B cell (primary cell): ENCODE results near the gene TRIM65. TPM values are rescaled to one million over a fixed set of nuclear protein-coding genes. Genes with fewer than 3 reads are reported as not detected.

Experiments
- ATAC-seq: fragments of 200-7000 bp; cut with Tn5 transposase; one replicate; pipeline ENCODE4 v1.10.0; 2021; ENCODE audit warnings: low read depth, mild to moderate bottlenecking, moderate number of reproducible peaks, moderate library complexity
- CTCF ChIA-PET: fragments of 350-600 bp; sonication (Branson Sonifier 250); formaldehyde crosslinking; loops from one replicate; lab custom pipeline; 2021; ENCODE audit warnings: antibody characterized with exemption, inconsistent platforms; lab: Charles Lee
- POLR2A ChIA-PET: fragments of 350-600 bp; sonication (Branson Sonifier 250); formaldehyde crosslinking; loops from one replicate; lab custom pipeline; 2021; ENCODE audit warnings: antibody characterized with exemption; lab: Charles Lee
- DNase-seq: peaks from one replicate; pipeline ENCODE4 v3.0.0; 2013
- H2AFZ ChIP-seq: 2 replicates; pipeline ENCODE4 v1.6.1; 2012; ENCODE audit warnings: mild to moderate bottlenecking, low read depth, low read length; ENCODE audit not compliant: insufficient read depth, poor library complexity, severe bottlenecking
- H3K27ac ChIP-seq, 2 donors: 1 replicate in 1 of 2; 2 replicates in 1 of 2; pipeline ENCODE4 v1.5.1; 2012 to 2013; ENCODE audit warnings: low read length in 2 of 2, mild to moderate bottlenecking in 2 of 2, moderate library complexity in 1 of 2
- H3K27me3 ChIP-seq, 4 experiments: fragments of 200-600 bp in 1 of 4; sonication (generic) in 1 of 4; replicated peaks in 1 of 4; 1 replicate in 2 of 4; 2 replicates in 2 of 4; pipeline versions ENCODE4 v1.6.1 to v1.7.0; 2013 to 2016; ENCODE audit warnings: low read length in 3 of 4, mild to moderate bottlenecking in 2 of 4, mixed read lengths in 1 of 4, moderate library complexity in 1 of 4; ENCODE audit not compliant: insufficient read depth in 4 of 4, control insufficient read depth in 3 of 4; ENCODE audit errors: control extremely low read depth in 1 of 4
- H3K36me3 ChIP-seq, 2 experiments: replicated peaks in 1 of 2; 1 replicate in 1 of 2; 2 replicates in 1 of 2; pipeline versions ENCODE4 v1.6.1 to v1.7.1; 2013; ENCODE audit warnings: low read length in 1 of 2; ENCODE audit not compliant: insufficient read depth in 2 of 2, control insufficient read depth in 1 of 2; ENCODE audit errors: control extremely low read depth in 1 of 2, extremely low read depth in 1 of 2
- H3K4me1 ChIP-seq, 2 donors: fragments of 200-600 bp in 1 of 2; sonication (generic) in 1 of 2; 1 replicate in 1 of 2; 2 replicates in 1 of 2; pipeline versions ENCODE4 v1.5.1 to v1.6.1; 2013 to 2017; ENCODE audit warnings: low read length in 2 of 2; ENCODE audit not compliant: control insufficient read depth in 2 of 2, insufficient read depth in 2 of 2
- H3K4me2 ChIP-seq: replicated peaks from 2 replicates; pipeline ENCODE3; 2012; ENCODE audit warnings: mild to moderate bottlenecking, low read depth, low read length; ENCODE audit not compliant: poor library complexity, severe bottlenecking
- H3K4me3 ChIP-seq, 5 experiments: fragments of 200-600 bp in 1 of 5; sonication (generic) in 1 of 5; 1 replicate in 3 of 5; 2 replicates in 2 of 5; pipeline versions ENCODE4 v1.5.1 to v1.7.0; 2011 to 2016; ENCODE audit warnings: low read length in 4 of 5, mild to moderate bottlenecking in 4 of 5, low read depth in 2 of 5, control low read depth in 1 of 5, moderate library complexity in 1 of 5; ENCODE audit not compliant: insufficient read depth in 1 of 5; ENCODE audit errors: control extremely low read depth in 1 of 5, extremely low read depth in 1 of 5
- H3K79me2 ChIP-seq: fragments of 200-600 bp; sonication (generic); one replicate; pipeline ENCODE4 v1.6.0; 2016; ENCODE audit warnings: low read length; ENCODE audit not compliant: control insufficient read depth, insufficient read depth
- H3K9ac ChIP-seq: fragments of 200-600 bp; sonication (generic); 2 replicates; pipeline ENCODE4 v1.6.1; 2017; ENCODE audit warnings: mild to moderate bottlenecking, low read length, moderate library complexity
- H3K9me3 ChIP-seq, 3 donors: one replicate each; pipeline versions ENCODE4 v1.6.1 to v1.7.1; 2013; ENCODE audit warnings: low read length in 2 of 3; ENCODE audit not compliant: control insufficient read depth in 2 of 3, insufficient read depth in 1 of 3; ENCODE audit errors: control extremely low read depth in 1 of 3
- H4K20me1 ChIP-seq: 2 replicates; pipeline ENCODE4 v1.6.0; 2012; ENCODE audit warnings: mild to moderate bottlenecking, low read length; ENCODE audit not compliant: insufficient read depth, control insufficient read depth, poor library complexity, severe bottlenecking
- H3K27ac Mint-ChIP-seq: one replicate; pipeline ENCODE4 v1.8.0; 2021; ENCODE audit warnings: mixed read lengths
- H3K27me3 Mint-ChIP-seq: one replicate; pipeline ENCODE4 v1.8.0; 2021; ENCODE audit warnings: mixed read lengths
- H3K4me1 Mint-ChIP-seq: one replicate; pipeline ENCODE4 v1.8.0; 2021; ENCODE audit warnings: mixed read lengths
- H3K4me3 Mint-ChIP-seq: one replicate; pipeline ENCODE4 v1.8.0; 2021; ENCODE audit warnings: mixed read lengths
- H3K9me3 Mint-ChIP-seq: one replicate; pipeline ENCODE4 v1.8.0; 2022; ENCODE audit warnings: mixed read lengths; ENCODE audit not compliant: insufficient read depth
- CTCF ChIP-seq: fragments of 200-600 bp; IDR thresholded peaks from one replicate; pipeline ENCODE4 v1.8.0; 2022; ENCODE audit warnings: antibody characterized with exemption, mild to moderate bottlenecking
- EZH2 ChIP-seq: IDR thresholded peaks from 2 replicates; pipeline ENCODE4 v1.6.1; 2012; ENCODE audit warnings: borderline replicate concordance, low read depth, mild to moderate bottlenecking, moderate library complexity, low read length; ENCODE audit not compliant: insufficient read depth, poor library complexity, severe bottlenecking
- WGBS: methylation state at CpG from one replicate; pipeline ENCODE4 v1.1.5; 2013; ENCODE audit warnings: missing lambda C conversion rate; ENCODE audit not compliant: insufficient coverage; 5-methylcytosine and 5-hydroxymethylcytosine counted together
- intact Hi-C: fragments of 100-400 bp; cut with micrococcal nuclease; formaldehyde crosslinking; loops from one replicate; pipeline ENCODE4 v1.10.0; 2022
- polyA plus RNA-seq: library from polyadenylated mRNA; depleted of rRNA; stranded (reverse); fragments of >200 nt; gene quantifications from 2 replicates; pipeline ENCODE4 v1.2.3, GENCODE V29; 2012
- total RNA-seq, 2 donors: library from RNA; stranded (reverse); fragments of 120-200 nt in 1 of 2; gene quantifications; 1 replicate in 1 of 2; 2 replicates in 1 of 2; pipeline versions ENCODE4 v1.2.3 to v1.2.4, GENCODE V29; 2013 to 2022

Gene TRIM65
- total and polyA plus RNA-seq, 2 donors (not counting 1 experiment from before 2014, with no cell fraction given): 16.8 to 40.7 TPM

GRCh38 chr17:75926456-75926855 lies 29.7 kb upstream of the TRIM65 start:
- Histone ChIP-seq H3K4me3 (no peak overlapping the region), H3K9ac (no peak overlapping the region), H3K27me3 (no peaks in the 10 kb centered on the region), H2AFZ (no peak overlapping the region), H3K27ac (no peak overlapping the region), H3K36me3 (no peaks in the 10 kb centered on the region), H3K4me2 (no peak overlapping the region), H3K9me3 (no peaks in the 10 kb centered on the region), H3K4me1 (no peaks in the 10 kb centered on the region), H4K20me1 (no peaks in the 10 kb centered on the region), H3K79me2 (no peaks in the 10 kb centered on the region)
- ChIA-PET CTCF (interaction anchor here (1.1 to 1.6 kb wide), 4 partner anchors 19 to 162 kb away, joined by 3 to 5 read pairs (median 4); partner anchors contain the start of genes GALK1 and MRPL38), POLR2A (no interaction called here)
- Mint-ChIP-seq H3K9me3 (no peaks in the 10 kb centered on the region), H3K27ac (no peak overlapping the region), H3K27me3 (no peaks in the 10 kb centered on the region), H3K4me3 (no peak overlapping the region), H3K4me1 (no peaks in the 10 kb centered on the region)
- intact Hi-C loops: no loop called here
- ATAC-seq (no peak), DNase-seq (no peak)
- WGBS: 100% methylated on average over 1 of the region's 4 CpGs
- TF ChIP-seq CTCF (no peak), EZH2 (no peak)

GRCh38 chr17:75925912-75926311 lies 29.2 kb upstream of the TRIM65 start:
- no peak for TF ChIP-seq EZH2
- no peak for TF ChIP-seq CTCF
- no peaks in the 10 kb centered on the region for H3K9me3 ChIP-seq
- no peak for DNase-seq
- no peak for ATAC-seq
- 99% methylated on average over 15 of the region's 15 CpGs for WGBS
- Mint-ChIP-seq H3K9me3 (no peaks in the 10 kb centered on the region), H3K4me3 (no peak overlapping the region), H3K27me3 (no peaks in the 10 kb centered on the region), H3K27ac (no peak overlapping the region), H3K4me1 (no peaks in the 10 kb centered on the region)
- no peaks in the 10 kb centered on the region for H3K4me1 ChIP-seq
- no peak overlapping the region for H3K9ac ChIP-seq
- H2AFZ ChIP-seq: no peak overlapping the region
- no peak overlapping the region for H3K4me3 ChIP-seq
- no peak overlapping the region for H3K4me2 ChIP-seq
- intact Hi-C loops: no loop called here
- no peaks in the 10 kb centered on the region for H3K79me2 ChIP-seq
- H3K27ac ChIP-seq: no peak overlapping the region
- ChIA-PET CTCF (interaction anchor here (1.0 to 1.6 kb wide), 3 partner anchors 20 to 88 kb away, joined by 3 to 5 read pairs (median 3); partner anchors contain the start of gene MRPL38), POLR2A (no interaction called here)
- no peaks in the 10 kb centered on the region for H3K36me3 ChIP-seq
- no peaks in the 10 kb centered on the region for H4K20me1 ChIP-seq
- H3K27me3 ChIP-seq: no peaks in the 10 kb centered on the region
